Esophagus mucosa (tissue), 1 donor: ENCODE data around the gene RUBCNL. TPM values are rescaled to one million over a fixed set of nuclear protein-coding genes. Genes with fewer than 3 reads are reported as not detected.

Experiments
- ATAC-seq: fragments of 200-7000 bp; cut with Tn5 transposase; one replicate; pipeline ENCODE4 v1.9.1; 2020
- total RNA-seq: library from RNA; stranded (reverse); gene quantifications from one replicate; pipeline ENCODE4 v1.2.4, GENCODE V29; 2023
- donor health status: DM: yes; HTN: yes; CAD: no.

Gene RUBCNL
- total RNA-seq, 1 donor from 2014 or later: 0.44 TPM

DNA sequence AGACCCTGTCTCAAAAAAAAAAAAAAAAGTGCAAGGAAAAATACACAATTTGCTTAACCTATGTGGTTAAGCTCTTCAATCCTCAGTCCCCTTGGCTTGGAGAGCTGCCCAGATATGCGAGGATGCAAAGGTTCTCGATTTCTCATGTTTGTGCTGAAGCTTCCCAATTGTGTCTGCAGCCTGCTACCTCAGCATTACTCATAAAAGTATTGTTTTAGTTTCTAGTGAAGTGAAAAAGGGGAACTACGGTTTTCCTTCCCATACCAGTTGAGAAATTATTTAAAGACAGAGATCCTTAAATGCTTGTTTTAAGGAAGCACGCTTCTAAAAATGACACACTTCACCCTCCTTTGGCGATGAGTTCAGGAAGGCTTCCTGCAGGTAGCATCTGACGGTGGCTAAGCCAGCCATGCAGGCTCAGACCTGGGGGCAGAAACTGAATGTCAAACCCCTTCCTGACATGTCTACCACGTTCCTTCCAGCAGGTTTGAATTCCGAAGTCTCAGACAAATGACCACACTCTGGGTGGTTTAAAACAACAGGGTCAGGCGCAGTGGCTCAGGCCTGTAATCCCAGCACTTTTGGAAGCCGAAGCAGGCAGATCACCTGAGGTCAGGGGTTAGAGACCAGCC lies 47.9 kb downstream of the RUBCNL start:
- no peak for ATAC-seq

DNA sequence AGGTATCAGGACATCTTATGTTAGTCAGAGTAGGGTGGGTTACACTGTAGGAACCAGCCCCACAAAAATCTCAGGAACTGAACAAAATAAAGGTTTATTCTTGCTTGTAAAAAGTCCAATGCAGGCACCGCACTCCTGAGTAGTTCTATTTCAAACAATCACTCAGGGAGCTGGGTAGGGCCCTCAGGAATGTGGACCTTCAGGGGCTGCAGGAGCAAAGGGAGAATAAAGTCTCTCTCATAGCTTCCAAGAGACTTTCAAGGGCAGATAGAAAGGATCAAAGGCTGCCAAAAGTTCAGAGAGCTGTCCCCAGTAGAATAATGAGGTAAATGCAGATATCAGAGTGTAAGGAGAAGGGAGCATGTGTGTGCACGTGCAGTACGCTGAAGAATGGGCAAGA lies 49.4 kb downstream of the RUBCNL start:
- ATAC-seq: no peak

DNA sequence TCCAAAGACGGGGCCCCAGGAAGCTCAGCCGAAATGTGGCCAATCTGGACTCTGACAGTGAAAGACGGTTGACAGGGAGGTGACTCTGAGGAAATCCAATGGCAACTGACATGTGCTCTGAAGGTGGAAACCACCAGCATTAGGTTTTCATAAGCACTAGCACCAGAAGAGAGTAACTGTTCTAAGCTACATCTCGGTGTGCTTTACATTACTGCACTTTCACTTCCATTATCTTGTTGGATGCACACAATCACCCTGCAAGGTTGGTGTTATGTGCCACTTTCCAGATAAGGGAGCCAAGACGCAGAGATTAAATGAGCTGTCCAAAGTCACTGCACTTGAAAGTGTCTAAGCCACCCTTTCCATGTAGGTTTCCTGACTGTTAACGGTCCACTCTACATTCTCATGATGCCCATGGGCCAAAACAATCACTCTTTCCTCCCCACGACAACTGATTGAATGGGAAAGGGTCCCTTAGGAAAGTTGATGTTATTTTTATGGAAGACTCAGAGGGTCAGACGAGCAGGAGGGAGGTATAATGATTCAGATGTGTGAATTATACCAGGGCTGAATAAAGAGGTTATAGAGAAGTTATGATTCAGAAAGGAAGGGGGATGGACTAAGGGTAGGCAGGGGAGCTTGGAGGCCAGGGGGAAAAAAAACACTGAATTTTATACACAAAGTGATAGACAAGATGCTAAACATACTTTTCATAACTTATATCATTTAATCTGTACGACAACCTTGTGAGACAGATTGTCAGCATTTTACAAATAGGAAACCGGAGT lies 52.8 kb downstream of the RUBCNL start:
- ATAC-seq: no peak

DNA sequence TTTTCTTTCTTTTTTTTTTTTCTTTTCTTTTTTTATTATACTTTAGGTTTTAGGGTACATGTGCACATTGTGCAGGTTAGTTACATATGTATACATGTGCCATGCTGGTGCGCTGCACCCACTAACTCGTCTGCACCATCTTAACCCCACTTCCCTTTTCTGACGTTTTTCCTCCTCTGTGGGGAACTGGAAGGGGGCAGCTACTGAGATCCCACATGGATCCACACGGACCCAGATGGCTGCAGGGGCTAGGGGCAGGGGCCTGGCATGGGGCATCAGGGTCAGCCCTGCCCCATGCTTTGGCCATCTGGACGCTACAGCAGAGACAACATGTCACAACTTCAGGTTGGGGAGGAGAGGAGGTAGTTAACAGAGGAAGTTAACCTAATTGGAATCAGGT lies 54.3 kb downstream of the RUBCNL start:
- no peak for ATAC-seq

DNA sequence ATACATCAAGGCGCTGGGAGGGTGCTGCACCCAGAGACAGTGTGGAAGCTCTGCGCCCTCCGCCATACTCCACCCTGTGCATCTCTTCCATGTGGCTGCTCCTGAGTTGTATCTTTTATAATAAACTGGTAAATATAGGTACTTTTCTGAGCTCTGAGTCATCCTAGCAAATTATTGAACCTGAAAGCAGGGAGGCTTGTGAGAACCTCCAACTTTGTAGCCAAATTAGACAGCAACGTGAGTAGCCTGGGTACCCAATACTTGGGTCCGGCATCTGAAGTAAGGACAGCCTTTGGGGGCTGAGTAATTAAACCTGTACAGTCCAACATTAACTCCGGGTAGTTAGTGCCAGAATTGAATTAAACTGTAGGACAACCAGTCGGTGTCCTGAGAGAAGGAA lies 57.4 kb downstream of the RUBCNL start:
- ATAC-seq: no peak

DNA sequence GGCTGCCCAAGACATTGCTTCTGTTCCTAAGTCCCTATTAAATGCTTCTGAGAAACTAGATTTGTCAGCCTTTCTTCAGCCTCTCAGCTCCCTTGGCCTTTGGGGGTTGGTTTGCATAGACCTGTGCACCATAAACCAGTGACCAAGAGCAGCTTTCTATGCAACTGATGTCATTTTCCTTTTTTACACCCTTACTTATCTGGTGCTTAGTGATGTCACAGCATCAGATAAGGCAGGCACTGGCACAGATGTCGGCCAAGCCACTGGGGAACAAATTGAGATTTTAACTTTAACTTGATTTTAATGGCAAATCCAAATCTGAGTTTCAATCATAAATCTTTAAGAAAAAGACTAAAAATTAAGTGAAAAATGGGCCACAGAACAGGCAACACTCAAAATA lies 59.8 kb downstream of the RUBCNL start:
- ATAC-seq: no peak

DNA sequence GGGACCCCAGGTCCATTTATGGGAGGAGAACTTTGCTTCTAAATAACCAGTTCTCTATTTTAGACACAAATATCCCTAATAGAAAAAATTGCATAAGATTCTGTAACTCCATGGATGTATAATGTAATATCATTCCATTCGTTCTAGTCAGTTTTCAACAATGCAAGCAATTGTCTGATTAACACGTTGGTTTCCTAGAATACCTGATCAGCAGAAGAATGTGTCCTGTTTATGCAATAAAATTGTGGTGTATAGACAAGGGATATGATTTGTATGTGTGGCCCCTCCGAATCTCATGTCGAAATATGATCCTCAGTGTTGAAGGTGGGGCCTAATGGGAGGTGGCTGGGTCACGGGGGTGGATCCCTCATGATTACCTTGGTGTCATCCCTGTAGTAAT lies 62.1 kb downstream of the RUBCNL start:
- ATAC-seq: no peak

DNA sequence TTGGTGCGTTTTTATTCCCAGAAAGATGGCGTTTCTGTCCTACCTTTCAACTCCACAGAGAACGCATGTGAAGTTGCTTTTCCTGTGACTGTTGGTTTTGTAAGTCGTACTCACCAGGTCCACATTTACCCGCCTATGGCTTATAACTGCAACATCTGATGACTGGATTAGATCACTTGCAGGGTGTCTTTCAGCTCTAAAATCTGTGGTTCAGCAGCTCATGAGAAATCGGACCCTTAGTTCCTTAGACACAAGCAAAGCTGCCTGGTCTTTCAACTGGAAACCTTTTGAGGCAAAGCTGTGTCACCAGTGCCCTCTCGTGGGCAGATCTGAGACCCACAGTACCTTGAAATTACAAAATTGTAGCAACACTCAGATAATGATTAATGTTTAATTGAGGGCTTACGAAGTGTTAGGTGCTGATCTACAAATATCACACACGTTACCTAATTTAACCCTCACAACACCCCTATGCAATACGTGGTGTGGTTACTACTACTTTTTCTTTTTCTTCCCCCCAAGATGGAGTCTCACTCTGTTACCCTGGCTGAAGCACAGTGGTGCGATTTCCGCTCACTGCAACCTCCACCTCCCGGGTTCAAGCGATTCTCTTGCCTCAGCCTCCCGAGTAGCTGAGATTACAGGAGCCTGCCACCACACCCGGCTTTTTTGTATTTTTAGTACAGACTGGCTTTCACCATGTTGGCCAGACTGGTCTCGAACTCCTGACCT lies 65.4 kb downstream of the RUBCNL start:
- peak; percentile 52 for ATAC-seq

DNA sequence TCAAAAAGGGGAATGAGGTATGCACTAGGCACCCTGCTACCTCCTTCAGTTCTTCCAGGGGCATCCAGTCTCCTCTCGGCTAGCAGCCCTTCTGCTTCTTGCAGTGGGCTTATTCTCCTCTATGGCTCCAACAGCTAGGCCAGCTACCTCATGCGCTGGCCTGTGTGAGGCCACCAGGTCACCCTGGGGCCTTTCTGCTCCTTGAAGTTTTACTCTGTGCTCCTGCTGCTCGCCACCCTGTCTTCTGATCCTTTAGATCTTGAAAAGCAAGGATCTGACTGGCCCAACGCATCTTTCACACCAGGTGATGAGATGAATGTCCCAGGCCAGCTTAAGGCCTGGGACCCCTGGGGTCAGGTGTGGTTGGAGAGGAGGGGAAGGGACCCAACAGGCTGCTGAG lies 66.2 kb downstream of the RUBCNL start:
- no peak for ATAC-seq

DNA sequence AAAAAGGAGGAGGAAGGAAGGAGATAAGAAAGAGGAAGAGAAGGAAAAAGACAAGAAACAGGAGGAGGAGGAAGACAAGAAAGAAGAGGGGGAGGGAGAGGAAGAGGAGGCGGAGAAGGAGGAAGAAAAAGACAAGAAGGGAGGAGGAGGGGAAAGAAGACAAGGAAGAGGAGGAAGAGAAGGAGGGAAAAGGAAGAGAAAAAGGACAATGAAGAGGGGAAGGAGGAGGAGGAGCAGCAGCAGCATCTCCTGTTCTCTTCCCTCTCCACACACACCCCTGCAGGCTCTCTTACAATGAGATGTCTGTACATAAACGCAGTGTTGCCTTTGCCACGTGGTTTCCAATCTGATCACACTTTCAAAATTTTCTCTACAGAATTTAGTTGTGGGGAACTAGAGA lies 66.6 kb downstream of the RUBCNL start:
- no peak for ATAC-seq

DNA sequence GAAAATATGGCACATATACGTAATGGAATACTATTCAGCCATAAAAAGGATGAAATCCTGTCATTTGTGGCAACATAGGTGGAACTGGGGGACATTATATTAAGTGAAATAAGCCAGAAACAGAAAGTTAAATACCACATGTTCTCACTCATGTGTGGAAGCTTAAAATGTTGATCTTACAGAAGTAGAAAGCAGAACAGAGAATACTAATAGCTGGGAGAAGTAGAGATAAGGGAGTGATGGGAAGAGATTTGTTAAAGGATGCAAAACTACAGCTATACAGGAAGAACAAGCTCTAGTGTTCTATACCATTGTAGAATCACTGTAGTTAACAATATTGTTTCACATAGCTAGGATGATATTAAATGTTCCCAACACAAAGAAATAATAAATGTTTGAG lies 68.1 kb downstream of the RUBCNL start:
- ATAC-seq: no peak

DNA sequence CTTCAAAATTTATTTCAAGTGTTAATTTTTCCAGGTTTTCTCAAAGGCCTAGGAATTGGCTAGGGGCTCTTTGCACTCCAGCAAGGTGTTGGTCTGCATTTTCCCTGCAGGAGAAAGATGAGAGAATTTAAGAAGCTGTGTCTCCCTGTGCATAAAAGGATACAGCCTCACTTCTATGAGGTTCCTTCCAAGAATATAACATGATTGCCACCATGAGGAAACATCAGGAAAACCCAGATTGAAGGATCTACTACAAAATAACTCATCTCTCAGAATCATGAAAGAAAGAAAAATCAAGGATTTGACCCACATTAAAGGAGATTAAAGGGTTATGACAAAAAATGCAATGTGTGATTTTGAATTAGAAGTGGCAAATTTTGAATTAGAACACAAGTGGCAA lies 69.9 kb downstream of the RUBCNL start:
- ATAC-seq: no peak

DNA sequence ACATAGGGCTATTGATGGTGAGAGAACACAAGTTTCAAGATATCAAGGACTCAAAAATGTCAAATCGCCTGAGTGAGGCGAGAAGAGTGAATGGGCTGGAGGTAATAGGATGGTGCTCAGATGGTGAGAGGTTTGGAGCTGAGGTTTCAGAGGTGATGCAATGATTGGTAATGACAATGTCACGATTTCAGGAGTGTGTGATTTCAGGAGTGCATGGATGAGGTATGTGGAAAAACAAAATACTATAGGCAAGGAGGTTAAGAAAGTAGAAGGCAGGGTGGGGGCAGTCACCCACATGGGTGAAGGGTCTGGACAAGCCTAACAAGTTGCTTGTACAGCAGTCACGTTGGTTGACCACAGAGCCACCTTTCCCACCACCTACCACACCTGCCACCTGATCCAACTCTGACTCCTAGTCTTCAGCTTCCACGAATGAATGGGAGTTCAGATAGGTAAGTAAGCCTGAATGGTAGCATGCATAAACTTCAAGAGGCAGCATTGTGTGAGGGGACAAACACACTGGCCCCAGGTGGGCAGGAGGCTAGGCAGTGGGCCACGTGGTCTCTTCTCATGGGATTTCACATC lies 71.5 kb downstream of the RUBCNL start:
- no peak for ATAC-seq

DNA sequence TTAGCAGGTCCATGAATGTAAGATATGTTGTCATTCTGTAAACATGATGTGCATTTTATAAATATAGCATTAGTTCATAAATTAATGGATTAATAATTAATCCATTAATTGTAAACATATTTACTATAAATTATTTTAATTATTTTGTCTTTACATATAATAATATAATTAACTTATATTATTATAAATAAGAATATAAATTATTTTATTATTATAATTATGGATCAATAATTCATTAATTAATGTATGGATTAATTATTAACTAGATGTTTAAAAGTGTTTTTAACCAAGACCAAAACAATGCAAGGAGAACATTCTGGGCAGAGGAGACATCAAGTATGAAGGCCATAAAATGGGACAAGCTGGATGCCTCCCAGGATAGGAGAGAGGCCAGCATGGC lies 72.0 kb downstream of the RUBCNL start:
- ATAC-seq: no peak

DNA sequence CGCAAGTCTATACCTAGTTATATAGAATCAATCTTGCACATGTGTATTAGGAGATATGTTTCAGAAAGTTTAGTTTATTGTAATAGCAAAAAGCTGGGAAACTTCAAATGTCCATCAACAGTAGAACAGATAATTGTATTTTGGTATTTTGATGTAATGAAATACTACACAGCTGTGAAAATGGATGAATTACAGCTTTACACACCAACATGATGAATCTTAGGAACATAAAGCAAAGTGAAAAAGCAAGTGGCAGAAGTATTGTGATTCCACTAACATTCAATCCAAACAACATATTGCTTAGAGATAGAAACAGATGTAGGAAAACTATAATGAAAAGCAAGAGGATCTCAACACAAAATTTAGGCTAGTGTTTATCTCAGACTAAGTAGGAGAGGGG lies 72.5 kb downstream of the RUBCNL start:
- no peak for ATAC-seq

DNA sequence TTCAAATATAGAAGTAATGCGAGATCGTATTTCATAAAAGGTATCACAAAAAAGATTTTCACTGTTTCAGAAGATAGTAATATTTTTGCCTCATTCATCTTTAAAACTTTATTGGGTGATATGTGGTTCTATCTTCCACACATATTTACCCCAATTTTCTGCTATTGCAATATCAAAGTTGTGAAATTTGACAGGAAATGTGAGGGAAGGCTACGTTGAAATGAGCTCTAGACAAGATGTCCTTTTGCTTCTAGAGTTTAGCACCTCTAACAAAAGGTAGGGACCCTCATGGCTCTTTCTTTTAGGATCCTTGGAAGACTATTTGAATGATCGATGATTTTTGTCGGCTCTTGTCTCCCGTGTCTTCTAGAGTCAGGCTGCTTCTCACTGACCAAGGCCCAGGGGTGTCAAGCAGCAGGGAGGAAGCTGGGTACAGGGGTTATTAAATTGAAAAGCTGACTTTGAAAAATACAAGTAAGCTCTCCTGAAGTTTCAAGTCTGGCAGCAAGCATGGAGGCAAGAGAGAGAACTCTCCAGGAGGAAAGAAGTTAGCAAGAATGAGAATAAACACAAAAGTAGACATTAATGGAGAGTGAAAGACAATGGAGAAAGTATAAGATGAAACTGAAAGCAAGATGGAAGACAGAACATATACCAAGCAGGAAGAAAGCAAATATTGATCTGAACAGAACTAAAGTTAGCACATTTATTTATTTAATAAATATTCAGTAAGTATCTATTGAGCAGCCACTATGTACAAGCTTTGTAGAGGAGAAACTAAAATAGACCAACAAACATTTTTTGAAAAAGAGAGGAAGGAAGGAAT lies 73.4 kb downstream of the RUBCNL start:
- ATAC-seq: no peak

DNA sequence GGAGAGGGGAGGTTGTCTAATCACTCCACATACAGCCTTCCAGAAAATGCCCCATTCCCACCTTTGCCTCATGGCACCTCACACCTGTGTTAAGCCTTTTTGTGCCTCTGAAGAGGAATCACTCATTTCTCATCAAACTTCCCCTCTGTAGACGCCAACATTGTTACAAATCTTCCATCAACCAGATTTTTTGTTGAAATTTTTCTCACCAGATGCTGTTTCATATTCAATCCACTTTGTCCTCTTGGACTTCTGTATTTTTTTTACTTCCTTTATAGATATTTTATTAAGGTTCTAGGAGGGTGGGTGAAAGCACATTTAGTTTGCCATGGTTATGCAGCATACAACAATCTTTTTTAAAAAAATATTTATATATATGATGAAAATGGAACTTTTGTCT lies 74.0 kb downstream of the RUBCNL start:
- ATAC-seq: no peak

DNA sequence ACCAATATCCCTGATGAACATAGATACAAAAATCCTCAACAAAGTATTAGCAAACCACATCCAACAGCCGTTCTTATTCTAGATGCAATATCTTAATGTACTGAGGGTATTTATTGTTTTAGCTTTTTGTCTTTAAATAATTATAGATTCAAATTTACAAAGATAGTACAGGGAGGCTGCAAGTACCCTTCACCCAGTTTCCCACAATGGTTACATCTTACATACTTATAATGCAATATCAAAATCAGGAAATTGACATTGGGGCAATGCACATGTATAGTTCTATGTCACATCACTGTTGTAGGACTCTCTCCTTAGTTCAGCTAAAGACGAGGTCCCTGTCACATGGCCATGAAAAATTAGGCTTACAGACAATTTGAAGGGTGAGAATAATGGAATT lies 75.8 kb downstream of the RUBCNL start:
- ATAC-seq: no peak

DNA sequence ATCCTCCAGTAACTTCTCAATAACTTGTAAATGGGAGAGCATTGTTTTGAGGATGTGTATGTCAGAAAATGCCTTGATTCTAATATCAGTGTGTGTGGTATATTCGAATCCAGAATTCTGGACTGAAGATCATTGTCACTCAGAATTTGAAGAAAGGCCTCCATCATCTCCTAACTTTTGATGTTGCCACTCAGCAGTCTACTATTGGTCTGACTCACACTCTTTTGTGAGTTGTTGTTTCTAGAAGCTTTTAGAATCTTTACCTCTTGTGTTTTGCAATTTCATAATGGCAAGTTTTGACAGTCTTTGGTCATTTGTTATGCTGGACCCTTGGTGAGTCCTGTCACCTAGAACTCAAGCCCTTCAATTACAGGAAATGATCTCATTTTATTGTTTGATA lies 77.0 kb downstream of the RUBCNL start:
- no peak for ATAC-seq

DNA sequence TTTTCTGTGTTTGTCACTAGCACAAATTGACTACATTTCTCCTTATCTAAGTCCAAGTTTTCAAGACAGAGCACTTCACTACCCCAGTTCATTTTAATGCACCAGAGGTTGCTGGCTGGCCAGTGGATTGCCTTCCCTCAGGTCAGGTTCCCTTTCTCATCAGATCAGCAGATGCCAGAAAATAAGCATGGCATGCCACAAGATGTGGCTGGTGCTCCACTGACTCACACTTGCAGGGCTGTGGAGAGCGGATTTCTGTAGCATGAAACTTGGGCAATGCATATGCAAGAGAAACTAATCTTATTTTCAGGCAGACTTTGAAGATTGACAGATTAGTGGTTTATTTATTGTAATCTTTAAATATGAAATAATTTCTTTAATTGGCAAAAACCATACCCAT lies 79.5 kb downstream of the RUBCNL start:
- no peak for ATAC-seq

DNA sequence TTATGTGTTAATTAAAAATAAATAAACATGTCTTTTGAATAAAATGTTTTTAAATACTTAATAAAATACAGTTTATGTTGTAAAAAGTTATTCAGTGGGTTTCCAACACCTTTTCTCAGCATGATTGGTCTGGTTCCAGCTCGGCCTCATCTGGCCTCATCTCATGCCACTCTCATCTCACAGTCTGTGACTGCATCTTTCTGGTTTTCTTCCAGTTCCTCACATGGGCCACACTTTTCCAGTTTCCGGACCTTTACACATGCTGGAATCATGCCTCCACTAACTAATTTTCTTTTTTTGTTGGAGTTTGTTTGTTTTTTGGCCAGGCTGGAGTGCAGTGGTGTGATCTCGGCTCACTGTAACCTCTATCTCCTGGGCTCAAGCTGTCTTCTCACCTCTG lies 82.5 kb downstream of the RUBCNL start:
- no peak for ATAC-seq

DNA sequence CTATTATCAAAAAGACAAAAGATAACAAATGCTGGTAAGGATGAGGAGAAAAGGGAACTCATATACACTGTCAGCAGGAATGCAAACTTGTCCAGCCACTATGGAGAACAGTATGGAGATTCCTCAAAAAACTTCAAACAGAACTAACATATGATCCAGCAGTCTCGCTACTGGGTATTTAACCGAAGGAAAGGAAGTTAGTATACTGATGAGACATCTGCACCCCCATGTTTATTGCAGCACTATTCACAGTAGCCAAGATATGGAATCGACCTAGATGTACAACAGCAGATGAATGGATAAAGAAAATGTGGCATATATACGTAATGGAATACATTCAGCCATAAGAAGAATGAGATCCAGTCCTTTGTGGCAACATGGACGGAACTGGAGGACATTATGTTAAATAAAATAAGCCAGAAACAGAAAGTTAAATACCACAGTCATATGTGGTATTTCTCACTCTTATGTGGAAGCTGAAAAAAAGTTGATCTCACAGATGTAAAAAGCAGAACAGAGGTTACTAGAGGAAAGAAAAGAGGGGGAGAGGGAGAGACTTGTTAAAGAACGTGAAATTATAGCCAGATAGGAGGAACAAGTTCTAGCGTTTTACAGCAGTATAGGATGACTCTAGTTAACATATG lies 83.2 kb downstream of the RUBCNL start:
- ATAC-seq: no peak
